Activated CD4-positive, CD25-positive, alpha-beta regulatory T cell treated with anti-CD3 and anti-CD28 coated beads, Interleukin-2, amount 50 U/mL, for 72 hours (primary cell): ENCODE results near the gene KLHDC9.

Source experiments
- DNase-seq: peaks from one replicate; pipeline ENCODE4 v3.0.0; 2021

KLHDC9 gene

DNA sequence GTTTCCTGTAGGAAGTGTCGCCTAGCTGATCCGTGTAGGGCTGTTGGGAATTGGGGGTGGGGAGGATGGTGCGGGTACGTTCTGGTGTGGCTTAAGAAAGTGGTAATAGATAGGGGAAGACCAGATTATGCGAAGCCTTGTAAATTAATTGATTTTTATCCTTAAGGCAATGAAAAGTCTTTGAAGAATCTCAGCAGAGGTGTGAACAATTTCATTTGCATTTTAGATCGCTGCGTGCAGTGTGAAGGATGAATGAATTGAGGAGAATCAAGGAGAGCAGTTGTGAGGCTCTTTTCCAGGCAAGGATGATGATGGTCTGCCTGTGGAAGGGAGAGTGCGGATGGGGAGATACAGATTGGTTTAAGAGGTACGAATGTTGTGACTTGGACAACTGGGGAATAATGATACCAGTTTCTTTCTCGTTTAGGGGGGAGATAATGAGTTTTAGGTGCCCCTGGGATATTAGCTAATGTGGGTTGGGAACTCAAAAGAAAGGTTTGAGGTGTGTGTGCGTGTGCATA is 35.1 kb downstream of the KLHDC9 start:
- no peak for DNase-seq

DNA sequence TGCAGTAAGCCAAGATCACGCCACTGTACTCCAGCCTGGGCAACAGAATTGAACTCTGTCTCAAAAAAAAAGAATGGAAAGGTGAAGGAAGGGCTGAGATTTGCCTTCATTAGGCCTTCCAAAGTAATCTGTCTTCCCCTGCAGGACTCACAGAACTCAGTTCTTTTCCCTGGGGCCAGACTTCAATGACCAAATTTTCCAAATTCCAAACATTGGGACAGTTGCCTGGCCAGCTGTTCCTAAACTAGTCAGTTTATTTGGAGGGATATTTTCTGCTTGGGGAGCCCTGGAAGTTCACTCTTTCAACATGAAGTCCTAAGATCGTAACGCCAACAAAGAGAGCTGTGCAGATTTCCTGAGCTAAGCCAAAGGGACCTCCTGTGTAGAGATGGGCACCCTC is 39.7 kb downstream of the KLHDC9 start:
- no peak for DNase-seq

DNA sequence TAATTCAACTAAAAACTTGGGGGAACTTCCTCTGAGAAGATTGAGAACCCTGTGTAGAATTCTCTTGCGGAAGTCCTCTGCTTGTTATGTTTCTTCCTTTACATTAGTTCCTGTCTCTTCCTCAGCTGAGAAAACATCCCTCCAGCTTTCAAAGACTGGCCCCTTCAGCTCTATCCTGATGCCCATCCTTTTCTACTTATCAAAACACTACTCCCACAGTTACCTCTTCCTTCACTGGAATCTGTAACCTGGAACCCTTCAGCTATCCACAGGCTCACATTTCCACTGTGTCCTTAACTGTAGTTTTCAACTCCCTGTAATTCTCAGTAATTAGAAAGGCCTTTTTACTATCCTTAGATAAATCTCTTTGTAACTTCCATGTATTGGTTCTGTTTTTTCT is 40.3 kb downstream of the KLHDC9 start:
- DNase-seq = no peak

DNA sequence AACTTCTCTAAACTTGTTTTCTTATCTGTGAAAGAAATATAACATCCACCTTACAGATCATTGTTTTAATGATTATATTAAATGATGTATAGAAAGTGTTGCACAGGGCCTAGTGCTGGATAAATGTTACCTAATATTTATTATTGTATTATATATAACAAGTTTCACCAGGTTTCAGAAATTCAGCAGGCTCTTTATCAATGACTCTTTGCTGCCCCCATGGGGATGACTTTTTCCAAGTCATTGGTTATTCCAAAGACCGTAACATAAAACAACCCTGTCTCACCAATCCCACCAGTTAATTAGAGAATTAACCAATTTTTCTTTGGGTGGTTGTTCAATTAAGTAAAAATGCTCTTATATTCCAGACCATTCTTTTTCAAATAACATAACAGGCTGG is 41.6 kb downstream of the KLHDC9 start:
- DNase-seq = no peak

DNA sequence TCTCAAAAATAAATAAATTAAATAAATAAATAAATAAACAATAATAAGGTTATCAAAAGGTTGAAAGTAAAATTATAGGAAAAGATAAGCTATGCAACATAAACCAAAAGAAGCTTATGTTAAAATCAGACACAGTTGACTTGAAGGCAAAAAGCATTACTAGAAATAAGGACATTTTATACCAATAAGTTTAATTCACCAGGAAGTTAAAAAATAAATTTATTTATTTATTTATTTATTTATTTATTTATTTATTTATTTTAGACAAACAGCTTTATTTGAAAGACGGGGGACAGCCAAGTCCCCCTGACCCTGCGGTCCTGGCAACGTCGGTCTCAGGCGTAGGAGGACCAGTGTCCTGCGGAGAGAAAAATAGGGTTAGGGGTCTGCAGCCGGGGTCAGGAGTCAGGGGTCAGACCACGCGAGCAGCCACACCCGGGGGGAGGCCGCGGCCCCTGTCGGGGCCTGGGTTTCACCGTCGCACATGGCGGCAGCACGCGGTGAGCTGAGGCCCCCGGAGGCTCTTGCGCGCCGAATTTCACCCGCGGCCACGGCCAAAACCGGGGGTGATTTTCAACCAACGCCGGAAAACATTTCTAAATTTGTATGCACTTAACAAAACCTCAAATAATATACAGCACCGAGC is 42.7 kb downstream of the KLHDC9 start:
- DNase-seq = no peak

DNA sequence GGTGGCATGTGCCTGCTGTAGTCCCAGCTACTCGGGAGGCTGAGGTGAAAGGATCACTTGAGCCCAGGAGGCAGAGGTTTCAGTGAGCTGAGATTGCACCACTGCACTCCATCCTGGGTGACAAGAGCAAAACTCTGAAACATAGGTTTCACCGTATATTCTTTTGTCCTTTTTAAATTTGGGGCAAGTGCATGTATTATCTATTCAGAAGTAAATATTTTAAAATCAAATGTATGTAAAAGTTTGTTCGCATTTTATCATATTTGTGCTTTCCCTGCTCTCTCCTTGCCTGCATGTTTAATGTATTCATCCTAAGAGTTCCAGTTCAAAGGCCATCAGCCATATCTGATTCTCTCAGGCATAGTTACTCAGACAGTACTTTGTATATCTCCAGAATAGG is 47.7 kb downstream of the KLHDC9 start:
- no peak for DNase-seq
